GM23248 (cell line): ENCODE measurements around the gene SCN9A. TPM values are rescaled to one million over a fixed set of nuclear protein-coding genes. Genes with fewer than 3 reads are reported as not detected.
"Not testable (repeated sequence)": the region's sequence is repeated elsewhere in the genome, so short reads cannot be mapped to it uniquely, and the experiment has no call there.

Experiments
- DNase-seq: peaks from one replicate; pipeline ENCODE4 v3.0.0-alpha.2; 2015
- H2AFZ ChIP-seq: fragments of 200-600 bp; sonication (generic); 2 replicates; pipeline ENCODE4 v1.6.1; 2016; ENCODE audit warnings: antibody characterized with exemption
- H3F3A ChIP-seq: fragments of 200-600 bp; sonication (generic); 2 replicates; pipeline ENCODE4 v1.6.1; 2016; ENCODE audit warnings: mild to moderate bottlenecking, antibody characterized with exemption, mixed run types; ENCODE audit not compliant: insufficient read depth
- H3K27ac ChIP-seq: fragments of 200-600 bp; sonication (generic); 2 replicates; pipeline ENCODE4 v1.5.1; 2016; ENCODE audit warnings: mild to moderate bottlenecking
- H3K27me3 ChIP-seq: fragments of 200-600 bp; sonication (generic); replicated peaks from 2 replicates; pipeline ENCODE4 v1.6.1; 2016; ENCODE audit warnings: mild to moderate bottlenecking; ENCODE audit not compliant: insufficient read depth
- H3K36me3 ChIP-seq: fragments of 200-600 bp; sonication (generic); 2 replicates; pipeline ENCODE4 v1.6.1; 2016; ENCODE audit warnings: low read depth, mild to moderate bottlenecking
- H3K4me1 ChIP-seq: fragments of 200-600 bp; sonication (generic); 2 replicates; pipeline ENCODE4 v1.6.1; 2016; ENCODE audit warnings: mild to moderate bottlenecking; ENCODE audit not compliant: insufficient read depth
- H3K4me2 ChIP-seq: fragments of 200-600 bp; sonication (generic); one replicate; pipeline ENCODE4 v1.6.1; 2016; ENCODE audit warnings: mild to moderate bottlenecking; ENCODE audit not compliant: unreplicated experiment
- H3K4me3 ChIP-seq: fragments of 200-600 bp; sonication (generic); 2 replicates; pipeline ENCODE4 v1.5.1; 2016; ENCODE audit warnings: mild to moderate bottlenecking
- H3K79me2 ChIP-seq: fragments of 200-600 bp; sonication (generic); 2 replicates; pipeline ENCODE4 v1.6.1; 2016; ENCODE audit warnings: mild to moderate bottlenecking; ENCODE audit not compliant: insufficient read depth
- H3K9ac ChIP-seq: fragments of 200-600 bp; sonication (generic); 2 replicates; pipeline ENCODE4 v1.6.1; 2016; ENCODE audit warnings: mild to moderate bottlenecking
- H3K9me2 ChIP-seq: fragments of 200-600 bp; sonication (generic); 2 replicates; pipeline ENCODE4 v1.6.1; 2016; ENCODE audit warnings: mixed run types, mild to moderate bottlenecking, moderate library complexity; ENCODE audit not compliant: insufficient read depth
- H3K9me3 ChIP-seq: fragments of 200-600 bp; sonication (generic); one replicate; pipeline ENCODE4 v1.6.1; 2017; ENCODE audit warnings: low read depth
- H4K20me1 ChIP-seq: fragments of 200-600 bp; sonication (generic); 2 replicates; pipeline ENCODE4 v1.6.0; 2016; ENCODE audit not compliant: insufficient read depth
- EZH2 ChIP-seq: fragments of 200-600 bp; sonication (generic); IDR thresholded peaks from 2 replicates; pipeline ENCODE4 v1.6.1; 2018; ENCODE audit warnings: antibody characterized with exemption, mild to moderate bottlenecking; ENCODE audit not compliant: insufficient read depth, poor library complexity, severe bottlenecking
- EZH2phosphoT487 ChIP-seq: fragments of 200-600 bp; sonication (generic); IDR thresholded peaks from 2 replicates; pipeline ENCODE4 v1.6.1; 2018; ENCODE audit warnings: antibody characterized with exemption, moderate library complexity, mild to moderate bottlenecking, low read depth; ENCODE audit not compliant: insufficient read depth
- WGBS, 2 experiments: methylation state at CpG; one replicate each; pipeline ENCODE4 v1.1.6; 2015 to 2017; ENCODE audit warnings: low lambda C conversion rate in 2 of 2, low coverage in 1 of 2; ENCODE audit errors: missing lambda C conversion rate in 2 of 2; 5-methylcytosine and 5-hydroxymethylcytosine counted together
- in situ Hi-C: fragments of 300-500 bp; cut with MboI; formaldehyde crosslinking; loops from 2 replicates; pipeline ENCODE4 v1.15.0; 2020
- polyA plus RNA-seq: library from polyadenylated mRNA; unstranded; fragments of >200 nt; fragmentation: Nextera tagmentation; extraction: Ambion mirVana; gene quantifications from 2 replicates; pipeline ENCODE4 v1.2.1, GENCODE V29; 2016
- total RNA-seq: library from RNA; depleted of rRNA; stranded (reverse); fragments of >200 nt; shearing (Covaris generic); gene quantifications from 2 replicates; pipeline ENCODE4 v1.2.3, GENCODE V29; 2014

SCN9A gene
- total and polyA plus RNA-seq, 2 experiments from 2014 or later = 7.2 to 8.3 TPM

- in situ Hi-C loops = no loop called here
- H2AFZ ChIP-seq = no peak overlapping the region
- no peaks in the 10 kb centered on the region for H3K79me2 ChIP-seq
- no peak overlapping the region for H3K9ac ChIP-seq
- no peaks in the 10 kb centered on the region for H3K4me1 ChIP-seq
- H3K27ac ChIP-seq = no peak overlapping the region
- H3K9me2 ChIP-seq = no peaks in the 10 kb centered on the region
- H3K9me3 ChIP-seq = no peaks in the 10 kb centered on the region
- no peak overlapping the region for H3K4me3 ChIP-seq
- no peaks in the 10 kb centered on the region for H4K20me1 ChIP-seq
- no peaks in the 10 kb centered on the region for H3K36me3 ChIP-seq
- H3F3A ChIP-seq = no peaks in the 10 kb centered on the region
- H3K27me3 ChIP-seq = no peaks in the 10 kb centered on the region
- DNase-seq = no peak
- no peak overlapping the region for H3K4me2 ChIP-seq
- TF ChIP-seq EZH2phosphoT487 = no peak
These were observed 151.5 kb downstream of the SCN9A start for GRCh38 chr2:166224197-166224596.

DNA sequence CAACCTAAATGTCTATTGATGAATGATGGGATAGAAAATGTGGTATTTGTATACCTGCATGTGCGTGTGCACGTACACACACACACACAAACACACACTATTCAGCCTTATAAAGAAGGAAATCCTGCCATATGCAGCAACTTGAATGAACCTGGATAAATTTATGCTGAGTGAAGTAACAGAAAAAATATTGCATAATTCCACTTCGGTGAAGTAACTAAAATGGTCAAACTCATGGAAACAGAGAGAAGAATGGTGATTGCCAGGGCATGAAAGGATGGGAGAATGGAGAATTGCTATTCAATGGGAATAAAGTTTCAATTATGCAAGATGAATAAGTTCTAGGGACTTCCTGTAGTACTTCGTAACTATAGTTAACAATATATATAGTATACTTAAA is 152.4 kb downstream of the SCN9A start:
- in situ Hi-C loops = no loop called here
- 85 to 87% methylated on average over 4 of the region's 4 CpGs for WGBS, 2 experiments
- H3F3A ChIP-seq = no peaks in the 10 kb centered on the region
- H3K9me2 ChIP-seq = no peaks in the 10 kb centered on the region
- H3K36me3 ChIP-seq = no peaks in the 10 kb centered on the region
- no peak overlapping the region for H3K4me3 ChIP-seq
- no peak overlapping the region for H3K4me2 ChIP-seq
- no peak overlapping the region for H3K27ac ChIP-seq
- H3K9me3 ChIP-seq = no peaks in the 10 kb centered on the region
- no peak for DNase-seq
- H3K79me2 ChIP-seq = no peaks in the 10 kb centered on the region
- TF ChIP-seq EZH2phosphoT487 (no peak), EZH2 (no peak)
- no peak overlapping the region for H3K9ac ChIP-seq
- H3K27me3 ChIP-seq = no peaks in the 10 kb centered on the region
- H2AFZ ChIP-seq = no peak overlapping the region
- H4K20me1 ChIP-seq = no peaks in the 10 kb centered on the region
- H3K4me1 ChIP-seq = no peaks in the 10 kb centered on the region

DNA sequence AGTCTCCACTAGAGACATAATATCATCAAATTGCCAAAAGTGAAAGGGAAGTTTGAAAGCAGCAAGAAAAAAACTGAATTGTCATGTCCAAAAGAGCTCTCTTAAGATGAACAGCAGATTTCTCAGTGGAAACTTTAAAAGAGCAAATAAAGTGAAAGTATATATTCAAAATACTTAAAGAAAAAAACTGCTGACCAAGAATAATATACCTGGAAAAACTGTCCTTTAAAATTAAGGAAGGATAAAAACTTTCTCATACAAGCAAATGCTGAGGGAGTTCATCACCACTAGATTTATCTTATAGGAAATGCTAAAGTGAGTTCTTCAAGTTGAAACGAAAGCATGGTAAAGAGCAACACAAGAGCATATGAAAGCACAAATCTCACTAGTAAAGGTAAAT is 164.7 kb downstream of the SCN9A start:
- Histone ChIP-seq H4K20me1 (no peaks in the 10 kb centered on the region), H3K4me1 (no peaks in the 10 kb centered on the region), H3K27ac (no peak overlapping the region), H3F3A (no peaks in the 10 kb centered on the region), H3K4me3 (no peak overlapping the region), H2AFZ (no peak overlapping the region), H3K9me2 (0 out of 2 replicates have a peak, but pooled peaks cover 3% of the 10 kb centered on the region), H3K9me3 (no peaks in the 10 kb centered on the region), H3K9ac (no peak overlapping the region), H3K36me3 (no peaks in the 10 kb centered on the region), H3K79me2 (no peaks in the 10 kb centered on the region), H3K4me2 (no peak overlapping the region), H3K27me3 (no peaks in the 10 kb centered on the region)
- TF ChIP-seq EZH2phosphoT487 = no peak
- no peak for TF ChIP-seq EZH2
- 35 to 58% methylated on average over 1 of the region's 1 CpG for WGBS, 2 experiments
- no peak for DNase-seq
- in situ Hi-C loops = no loop called here

GRCh38 chr2:166209944-166210343 is 165.8 kb downstream of the SCN9A start:
- H3K27me3 ChIP-seq, H3K79me2 ChIP-seq, DNase-seq, H3K9me2 ChIP-seq, in situ Hi-C loops, H3K9ac ChIP-seq, H4K20me1 ChIP-seq, H3F3A ChIP-seq, H3K36me3 ChIP-seq, H3K4me2 ChIP-seq, H3K4me3 ChIP-seq, H3K27ac ChIP-seq, H2AFZ ChIP-seq, H3K4me1 ChIP-seq, H3K9me3 ChIP-seq: not testable (repeated sequence)
- 83 to 87% methylated on average over 4 of the region's 4 CpGs for WGBS, 2 experiments

DNA sequence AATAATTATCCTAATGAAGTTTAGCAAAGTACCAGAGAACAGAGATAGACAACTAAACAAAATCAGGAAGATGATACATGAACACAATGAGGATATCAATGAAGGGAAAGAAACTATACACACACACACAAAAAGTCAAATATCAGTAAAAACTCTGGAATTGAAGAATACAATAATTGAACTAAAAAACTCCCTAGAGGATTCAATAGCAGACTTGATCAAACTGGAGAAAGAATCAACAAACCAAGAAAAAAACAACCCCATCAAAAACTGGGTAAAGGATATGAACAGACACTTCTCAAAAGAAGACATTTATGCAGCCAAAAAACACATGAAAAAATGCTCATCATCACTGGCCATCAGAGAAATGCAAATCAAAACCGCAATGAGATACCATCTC is 166.4 kb downstream of the SCN9A start:
- H3K4me2 ChIP-seq, H3K79me2 ChIP-seq, H3K36me3 ChIP-seq, H2AFZ ChIP-seq, H3F3A ChIP-seq, in situ Hi-C loops, H3K4me3 ChIP-seq, H3K4me1 ChIP-seq, H3K27me3 ChIP-seq, H4K20me1 ChIP-seq, DNase-seq, H3K9ac ChIP-seq, H3K27ac ChIP-seq, H3K9me3 ChIP-seq, H3K9me2 ChIP-seq: not testable (repeated sequence)
- WGBS, 2 experiments = 67% methylated on average over 1 of the region's 1 CpG; no CpG with 5 or more reads in 1 of the 2 experiments

GRCh38 chr2:166206153-166206552 is 169.6 kb downstream of the SCN9A start:
- H3F3A ChIP-seq, H2AFZ ChIP-seq, H3K4me3 ChIP-seq, H3K27me3 ChIP-seq, H3K79me2 ChIP-seq, in situ Hi-C loops, H3K9me2 ChIP-seq, H3K9ac ChIP-seq, H3K4me2 ChIP-seq, DNase-seq, H3K27ac ChIP-seq, H3K36me3 ChIP-seq, H3K9me3 ChIP-seq, H3K4me1 ChIP-seq, H4K20me1 ChIP-seq: not testable (repeated sequence)
- 7 to 11% methylated on average over 1 of the region's 1 CpG for WGBS, 2 experiments
